NCI-H748 (cell line): Measurements from ENCODE around the gene KCNJ5.

Experiments used
- DNase-seq: peaks from one replicate; lab custom pipeline; 2025; ENCODE audit not compliant: unreplicated experiment; lab: John Stamatoyannopoulos, UW

KCNJ5 gene

GRCh38 chr11:128929991-128930390 lies 38.8 kb downstream of the KCNJ5 start:
- DNase-seq = no peak

GRCh38 chr11:128931066-128931465 lies 39.9 kb downstream of the KCNJ5 start:
- DNase-seq = no peak

GRCh38 chr11:128931668-128932067 lies 40.5 kb downstream of the KCNJ5 start:
- DNase-seq = no peak

GRCh38 chr11:128933481-128934178 lies 42.5 kb downstream of the KCNJ5 start:
- no peak for DNase-seq

- DNase-seq = no peak
These were observed 43.2 kb downstream of the KCNJ5 start for GRCh38 chr11:128934351-128934750.

- no peak for DNase-seq
These were observed 43.8 kb downstream of the KCNJ5 start for GRCh38 chr11:128934926-128935325.

GRCh38 chr11:128936606-128937251 lies 45.6 kb downstream of the KCNJ5 start:
- DNase-seq = peak; percentile 78

GRCh38 chr11:128937480-128937879 lies 46.3 kb downstream of the KCNJ5 start:
- DNase-seq = no peak

GRCh38 chr11:128938156-128938885 lies 47.2 kb downstream of the KCNJ5 start:
- DNase-seq = no peak

GRCh38 chr11:128939591-128939990 lies 48.4 kb downstream of the KCNJ5 start:
- DNase-seq = no peak

- DNase-seq = no peak
These were observed 49.0 kb downstream of the KCNJ5 start for GRCh38 chr11:128940156-128940555.

GRCh38 chr11:128940603-128941002 lies 49.4 kb downstream of the KCNJ5 start:
- DNase-seq = no peak

- DNase-seq = no peak
These were observed 50.0 kb downstream of the KCNJ5 start for GRCh38 chr11:128941110-128941509.

GRCh38 chr11:128941573-128942271 lies 50.6 kb downstream of the KCNJ5 start:
- no peak for DNase-seq

- no peak for DNase-seq
These were observed 51.1 kb downstream of the KCNJ5 start for GRCh38 chr11:128942272-128942612.

GRCh38 chr11:128942817-128943427 lies 51.8 kb downstream of the KCNJ5 start, which contains the start of gene TP53AIP1:
TSS of gene TP53AIP1 (minus strand) at chr11:128942871. CDS start at chr11:128937818, 5,053 bp downstream.
- DNase-seq = no peak

GRCh38 chr11:128943428-128943976 lies 52.3 kb downstream of the KCNJ5 start:
- no peak for DNase-seq

GRCh38 chr11:128946648-128947047 lies 55.5 kb downstream of the KCNJ5 start:
- DNase-seq = no peak

GRCh38 chr11:128947773-128948172 lies 56.6 kb downstream of the KCNJ5 start:
- no peak for DNase-seq

GRCh38 chr11:128948583-128948982 lies 57.4 kb downstream of the KCNJ5 start:
- no peak for DNase-seq
